SIG-M5 treated with dmso at 0.1 percent for 504 hours (cell line): ENCODE data around the gene SGMS1.
"Not testable (repeated sequence)": the region's sequence is repeated elsewhere in the genome, so short reads cannot be mapped to it uniquely, and the experiment has no call there.

Source experiments
- DNase-seq: peaks from one replicate; lab custom pipeline; 2025; ENCODE audit not compliant: unreplicated experiment; lab: John Stamatoyannopoulos, UW

Gene SGMS1

GRCh38 chr10:50512743-50513416, 110.9 kb downstream of the SGMS1 start:
- DNase-seq, result no peak

GRCh38 chr10:50512214-50512595, 111.6 kb downstream of the SGMS1 start:
- DNase-seq, result no peak

- DNase-seq, result no peak
Observed at GRCh38 chr10:50511492-50512213, 112.1 kb downstream of the SGMS1 start.

- no peak for DNase-seq
Observed at GRCh38 chr10:50510517-50511473, 113.0 kb downstream of the SGMS1 start.

GRCh38 chr10:50508315-50509051, 115.3 kb downstream of the SGMS1 start:
- DNase-seq, result no peak

- DNase-seq, result no peak
Observed at GRCh38 chr10:50506861-50507573, 116.7 kb downstream of the SGMS1 start.

GRCh38 chr10:50504389-50504788, 119.4 kb downstream of the SGMS1 start:
- DNase-seq, result no peak

GRCh38 chr10:50503661-50504320, 120.0 kb downstream of the SGMS1 start:
- DNase-seq, result no peak

GRCh38 chr10:50503156-50503555, 120.6 kb downstream of the SGMS1 start:
- DNase-seq, result not testable (repeated sequence)

- peak; percentile 37 for DNase-seq
Observed at GRCh38 chr10:50501924-50502452, 121.8 kb downstream of the SGMS1 start.

GRCh38 chr10:50501478-50501877, 122.3 kb downstream of the SGMS1 start:
- DNase-seq, result no peak

GRCh38 chr10:50498465-50498864, 125.3 kb downstream of the SGMS1 start:
- no peak for DNase-seq

GRCh38 chr10:50497758-50498157, 126.0 kb downstream of the SGMS1 start:
- DNase-seq, result no peak

GRCh38 chr10:50496228-50496627, 127.5 kb downstream of the SGMS1 start:
- no peak for DNase-seq

GRCh38 chr10:50490241-50490640, 133.5 kb downstream of the SGMS1 start:
- no peak for DNase-seq

- DNase-seq, result not testable (repeated sequence)
Observed at GRCh38 chr10:50484550-50484949, 139.2 kb downstream of the SGMS1 start.

- no peak for DNase-seq
Observed at GRCh38 chr10:50480054-50481007, 143.4 kb downstream of the SGMS1 start.
